GM12878 (cell line): ENCODE results near the gene KCNC2.

Experiments
- BCL3 ChIP-seq: IDR thresholded peaks from 2 replicates; pipeline ENCODE4 v1.6.1; 2011; ENCODE audit warnings: borderline replicate concordance, low read depth, mild to moderate bottlenecking, moderate library complexity, low read length; ENCODE audit not compliant: insufficient read depth, poor library complexity, severe bottlenecking
- MAX ChIP-seq: IDR thresholded peaks from 2 replicates; pipeline ENCODE4 v1.6.1; 2012; ENCODE audit warnings: low read depth, low read length, improper control_type of control experiment

GRCh38 chr12:75103822-75104221 lies 105.8 kb downstream of the KCNC2 start:
- TF ChIP-seq MAX (no peak), BCL3 (no peak)
